IMR-90 (cell line): ENCODE data around the gene CNNM2. TPM values are rescaled to one million over a fixed set of nuclear protein-coding genes. Genes with fewer than 3 reads are reported as not detected.

Source experiments
- ATAC-seq: fragments of 200-7000 bp; cut with Tn5 transposase; 2 replicates; pipeline ENCODE4 v1.9.1; 2020; ENCODE audit warnings: low read depth, mild to moderate bottlenecking, moderate library complexity
- BruUV-seq: library from RNA; stranded (reverse); fragments of 400-500 nt; replicated peaks from 2 replicates; lab custom pipeline; 2021; lab: Mats Ljungman, UMichigan
- CTCF ChIA-PET: fragments of 300-600 bp; formaldehyde crosslinking; extraction: SDS; loops from one replicate; lab custom pipeline; 2021; ENCODE audit warnings: antibody characterized with exemption; lab: Yijun Ruan, JAX
- POLR2A ChIA-PET: fragments of 300-600 bp; sonication (Branson Sonifier 250); formaldehyde crosslinking; loops from one replicate; lab custom pipeline; 2022; ENCODE audit warnings: antibody characterized with exemption; ENCODE audit not compliant: unreplicated experiment; lab: Charles Lee
- DNase-seq: peaks from one replicate; pipeline ENCODE4 v3.0.0; 2013
- H2AFZ ChIP-seq: replicated peaks from 2 replicates; pipeline ENCODE3; 2013; ENCODE audit warnings: low read length, mild to moderate bottlenecking; ENCODE audit not compliant: poor library complexity
- H2AK5ac ChIP-seq: 2 replicates; pipeline ENCODE4 v1.6.1; 2013; ENCODE audit warnings: low read depth, low read length, inconsistent platforms
- H2AK9ac ChIP-seq: replicated peaks from 2 replicates; pipeline ENCODE3; 2013; ENCODE audit warnings: mild to moderate bottlenecking, low read depth, low read length, moderate library complexity; ENCODE audit not compliant: poor library complexity
- H2BK120ac ChIP-seq: 2 replicates; pipeline ENCODE4 v1.6.1; 2013; ENCODE audit warnings: low read depth, low read length, inconsistent platforms
- H2BK15ac ChIP-seq: 3 replicates; pipeline ENCODE4 v1.6.1; 2013; ENCODE audit warnings: low read depth, low read length, inconsistent platforms
- H2BK20ac ChIP-seq: 2 replicates; pipeline ENCODE4 v1.6.1; 2013; ENCODE audit warnings: low read depth, mild to moderate bottlenecking, inconsistent platforms, low read length, moderate library complexity
- H2BK5ac ChIP-seq: 2 replicates; pipeline ENCODE4 v1.6.1; 2013; ENCODE audit warnings: mild to moderate bottlenecking, low read depth, low read length, inconsistent platforms; ENCODE audit not compliant: poor library complexity, severe bottlenecking
- H3K14ac ChIP-seq: replicated peaks from 2 replicates; pipeline ENCODE4 v1.6.1; 2013; ENCODE audit warnings: low read depth, low read length, inconsistent platforms
- H3K18ac ChIP-seq: 2 replicates; pipeline ENCODE4 v1.6.1; 2013; ENCODE audit warnings: low read depth, low read length, control low read depth
- H3K23ac ChIP-seq: 2 replicates; pipeline ENCODE4 v1.6.1; 2013; ENCODE audit warnings: low read depth, low read length, inconsistent platforms
- H3K27ac ChIP-seq: 2 replicates; pipeline ENCODE4 v1.5.1; 2013; ENCODE audit warnings: mild to moderate bottlenecking, control low read depth, low read length; ENCODE audit not compliant: insufficient read depth
- H3K27me3 ChIP-seq: 2 replicates; pipeline ENCODE4 v1.6.1; 2013; ENCODE audit warnings: low read length; ENCODE audit not compliant: control insufficient read depth, insufficient read depth
- H3K36me3 ChIP-seq: 2 replicates; pipeline ENCODE4 v1.6.1; 2013; ENCODE audit warnings: low read length, mixed read lengths; ENCODE audit not compliant: control insufficient read depth, insufficient read depth
- H3K4ac ChIP-seq: 2 replicates; pipeline ENCODE4 v1.6.1; 2013; ENCODE audit warnings: low read depth, low read length, inconsistent platforms
- H3K4me1 ChIP-seq: 2 replicates; pipeline ENCODE4 v1.6.1; 2013; ENCODE audit warnings: low read length, mixed read lengths; ENCODE audit not compliant: control insufficient read depth, insufficient read depth
- H3K4me2 ChIP-seq: 2 replicates; pipeline ENCODE4 v1.6.1; 2013; ENCODE audit warnings: low read depth, mild to moderate bottlenecking, control low read depth, low read length, moderate library complexity
- H3K4me3 ChIP-seq: 2 replicates; pipeline ENCODE4 v1.5.1; 2013; ENCODE audit warnings: low read depth, mild to moderate bottlenecking, control low read depth, low read length, moderate library complexity; ENCODE audit not compliant: insufficient read depth
- H3K56ac ChIP-seq: 2 replicates; pipeline ENCODE4 v1.6.1; 2013; ENCODE audit warnings: low read length, inconsistent platforms; ENCODE audit not compliant: insufficient read depth; ENCODE audit errors: extremely low read depth
- H3K79me1 ChIP-seq, 2 experiments: 2 replicates each; pipeline ENCODE4 v1.6.1; 2013; ENCODE audit warnings: low read length in 2 of 2, inconsistent platforms in 1 of 2, low read depth in 1 of 2
- H3K9ac ChIP-seq: 2 replicates; pipeline ENCODE4 v1.6.1; 2013; ENCODE audit warnings: low read depth, low read length, control low read depth
- H3K9me1 ChIP-seq: 2 replicates; pipeline ENCODE4 v1.6.1; 2013; ENCODE audit warnings: low read length, inconsistent platforms; ENCODE audit not compliant: insufficient read depth
- H3K9me3 ChIP-seq: 2 replicates; pipeline ENCODE4 v1.6.1; 2013; ENCODE audit warnings: low read length; ENCODE audit not compliant: control insufficient read depth, insufficient read depth
- H4K20me1 ChIP-seq: 2 replicates; pipeline ENCODE4 v1.6.1; 2013; ENCODE audit warnings: low read length, inconsistent platforms; ENCODE audit not compliant: insufficient read depth
- H4K5ac ChIP-seq: 2 replicates; pipeline ENCODE4 v1.6.1; 2013; ENCODE audit warnings: mild to moderate bottlenecking, low read depth, low read length, control low read depth
- H4K8ac ChIP-seq, 2 experiments: 2 replicates each; pipeline ENCODE4 v1.6.1; 2013; ENCODE audit warnings: low read depth in 2 of 2, low read length in 2 of 2, control low read depth in 1 of 2, inconsistent platforms in 1 of 2
- H4K91ac ChIP-seq: 2 replicates; pipeline ENCODE4 v1.6.1; 2013; ENCODE audit warnings: low read depth, low read length, inconsistent platforms; ENCODE audit not compliant: insufficient read depth
- BHLHE40 ChIP-seq: fragments of 150-350 bp; IDR thresholded peaks from 2 replicates; pipeline ENCODE4 v1.6.1; 2016; ENCODE audit warnings: mild to moderate bottlenecking, low read depth, low read length
- CEBPB ChIP-seq: IDR thresholded peaks from 2 replicates; pipeline ENCODE4 v1.6.1; 2012; ENCODE audit warnings: low read depth, low read length, improper control_type of control experiment
- CHD1 ChIP-seq: IDR thresholded peaks from 2 replicates; pipeline ENCODE4 v1.6.1; 2012; ENCODE audit warnings: low read depth, low read length, improper control_type of control experiment
- CTCF ChIP-seq: conservative IDR thresholded peaks from 2 replicates; pipeline ENCODE4 v1.5.1; 2012; ENCODE audit warnings: mild to moderate bottlenecking, low read depth, low read length, improper control_type of control experiment
- ELK1 ChIP-seq: fragments of 150-350 bp; IDR thresholded peaks from 2 replicates; pipeline ENCODE4 v1.6.1; 2016; ENCODE audit warnings: low read depth, mild to moderate bottlenecking, low read length, moderate library complexity, borderline replicate concordance
- FOS ChIP-seq: fragments of 150-350 bp; IDR thresholded peaks from 2 replicates; pipeline ENCODE4 v1.6.1; 2016; ENCODE audit warnings: low read depth, low read length
- MAFK ChIP-seq: IDR thresholded peaks from 2 replicates; pipeline ENCODE4 v1.6.1; 2012; ENCODE audit warnings: low read depth, low read length, improper control_type of control experiment
- MAZ ChIP-seq: IDR thresholded peaks from 2 replicates; pipeline ENCODE4 v1.6.1; 2012; ENCODE audit warnings: low read depth, mild to moderate bottlenecking, low read length, improper control_type of control experiment, moderate library complexity, borderline replicate concordance
- MXI1 ChIP-seq: IDR thresholded peaks from 2 replicates; pipeline ENCODE4 v1.6.1; 2012; ENCODE audit warnings: low read depth, mild to moderate bottlenecking, low read length, moderate library complexity, borderline replicate concordance
- NFE2L2 ChIP-seq: fragments of 150-350 bp; IDR thresholded peaks from 2 replicates; pipeline ENCODE4 v1.6.1; 2016; ENCODE audit warnings: low read depth, mild to moderate bottlenecking, low read length
- POLR2A ChIP-seq: IDR thresholded peaks from 2 replicates; pipeline ENCODE4 v1.6.1; 2012; ENCODE audit warnings: mild to moderate bottlenecking, low read depth, low read length
- RAD21 ChIP-seq: IDR thresholded peaks from 2 replicates; pipeline ENCODE4 v1.6.1; 2012; ENCODE audit warnings: low read length, improper control_type of control experiment
- RCOR1 ChIP-seq: IDR thresholded peaks from 2 replicates; pipeline ENCODE4 v1.6.1; 2012; ENCODE audit warnings: mild to moderate bottlenecking, low read length, improper control_type of control experiment; ENCODE audit not compliant: insufficient replicate concordance
- RFX5 ChIP-seq: IDR thresholded peaks from 2 replicates; pipeline ENCODE4 v1.8.0; 2012; ENCODE audit warnings: low read depth, mild to moderate bottlenecking, low read length, moderate library complexity
- SMC3 ChIP-seq: fragments of 150-350 bp; IDR thresholded peaks from 2 replicates; pipeline ENCODE4 v1.6.1; 2016; ENCODE audit warnings: low read depth, mild to moderate bottlenecking, antibody characterized with exemption, low read length, moderate library complexity
- USF2 ChIP-seq: fragments of 150-350 bp; IDR thresholded peaks from 2 replicates; pipeline ENCODE4 v1.6.1; 2017; ENCODE audit warnings: mild to moderate bottlenecking, antibody characterized with exemption, low read length, low read depth
- WGBS, 2 experiments: methylation state at CpG; one replicate each; pipeline versions ENCODE4 v1.1.5 to v1.1.7; 2013; ENCODE audit warnings: missing lambda C conversion rate in 2 of 2; ENCODE audit not compliant: insufficient read length in 1 of 2; ENCODE audit errors: extremely low coverage in 2 of 2; 5-methylcytosine and 5-hydroxymethylcytosine counted together
- dilution Hi-C: fragments of 300-500 bp; cut with HindIII; formaldehyde crosslinking; loops from one replicate; pipeline ENCODE4 v1.14.3; 2018; ENCODE audit warnings: low sequenced_read_pairs; ENCODE audit not compliant: unreplicated experiment
- in situ Hi-C: fragments of 300-500 bp; cut with MboI; formaldehyde crosslinking; loops from 3 replicates; pipeline ENCODE4 v1.14.3; 2019; ENCODE audit warnings: low sequenced_read_pairs, inconsistent platforms, mixed read lengths
- intact Hi-C: fragments of 100-400 bp; cut with micrococcal nuclease; formaldehyde crosslinking; loops from 2 replicates; pipeline ENCODE4 v1.10.0; 2022
- polyA plus RNA-seq, 3 experiments: library from polyadenylated mRNA; depleted of rRNA; stranded (reverse); fragments of >200 nt; gene quantifications; 2 replicates each; pipeline ENCODE4 v1.2.3, GENCODE V29; 2012; ENCODE audit warnings: low replicate concordance in 1 of 3
- total RNA-seq: library from RNA; depleted of rRNA; stranded (reverse); fragments of >200 nt; gene quantifications from 2 replicates; pipeline ENCODE4 v1.2.3, GENCODE V29; 2012

Gene CNNM2
- total and polyA plus RNA-seq, 2 of the 4 experiments (the other 2 are of a cell fraction): 4.7 to 5.6 TPM

GRCh38 chr10:102894466-102895213 lies 23.5 kb upstream of the CNNM2 start:
- Histone ChIP-seq H4K20me1 (no peaks in the 10 kb centered on the region), H2BK20ac (no peak overlapping the region), H3K27ac (no peak overlapping the region), H3K18ac (no peak overlapping the region), H3K14ac (no peak overlapping the region), H3K4me2 (no peak overlapping the region), H2BK120ac (no peak overlapping the region), H3K56ac (no peak overlapping the region), H4K5ac (no peak overlapping the region), H3K23ac (no peak overlapping the region), H2AFZ (no peak overlapping the region), H2AK5ac (no peak overlapping the region), H3K27me3 (no peaks in the 10 kb centered on the region), H2BK15ac (no peak overlapping the region), H2BK5ac (no peak overlapping the region), H3K36me3 (no peaks in the 10 kb centered on the region), H3K9me3 (no peaks in the 10 kb centered on the region), H3K4ac (no peak overlapping the region), H3K9ac (no peak overlapping the region), H3K4me3 (no peak overlapping the region), H4K8ac (no peak overlapping the region), H2AK9ac (no peak overlapping the region), H3K4me1 (no peaks in the 10 kb centered on the region), H4K91ac (no peak overlapping the region), H3K79me1 (no peaks in the 10 kb centered on the region), H3K9me1 (no peaks in the 10 kb centered on the region)
- ChIA-PET CTCF (interaction anchor here (0.7 kb wide), 1 partner anchor 23 kb away, joined by 3 read pairs; the partner anchor contains the start of gene CNNM2), POLR2A (no interaction called here)
- WGBS, 2 experiments: 100% methylated on average over 1 of the region's 4 CpGs; no CpG with 5 or more reads in 1 of the 2 experiments
- no peak for TF ChIP-seq MAFK
- TF ChIP-seq MXI1: no peak
- TF ChIP-seq CTCF: no peak
- TF ChIP-seq MAZ: no peak
- no peak for TF ChIP-seq CEBPB
- no peak for TF ChIP-seq NFE2L2
- TF ChIP-seq BHLHE40: no peak
- TF ChIP-seq USF2: no peak
- no peak for TF ChIP-seq ELK1
- TF ChIP-seq RFX5: no peak
- no peak for TF ChIP-seq RAD21
- no peak for TF ChIP-seq CHD1
- TF ChIP-seq SMC3: no peak
- TF ChIP-seq POLR2A: no peak
- no peak for TF ChIP-seq FOS
- TF ChIP-seq RCOR1: no peak
- in situ Hi-C loops (no loop called here), dilution Hi-C loops (no loop called here), intact Hi-C loops (no loop called here)
- ATAC-seq (no peak), DNase-seq (no peak)
- no TSS peak for BruUV-seq
